NCI-H1436 (cell line): Measurements from ENCODE around the gene NUFIP1.
"Not testable (repeated sequence)": the region's sequence is repeated elsewhere in the genome, so short reads cannot be mapped to it uniquely, and the experiment has no call there.

Experiments
- DNase-seq: peaks from one replicate; lab custom pipeline; 2025; lab: John Stamatoyannopoulos, UW

NUFIP1 gene

GRCh38 chr13:44969551-44970484 is 19.5 kb downstream of the NUFIP1 start:
- no peak for DNase-seq

GRCh38 chr13:44968434-44968815 is 20.8 kb downstream of the NUFIP1 start:
- DNase-seq: no peak

- no peak for DNase-seq
These were observed 21.4 kb downstream of the NUFIP1 start for GRCh38 chr13:44967704-44968433.

GRCh38 chr13:44961997-44962396 is 27.3 kb downstream of the NUFIP1 start:
- no peak for DNase-seq

- no peak for DNase-seq
These were observed 33.9 kb downstream of the NUFIP1 start for GRCh38 chr13:44955406-44955805.

GRCh38 chr13:44954224-44954623 is 35.0 kb downstream of the NUFIP1 start:
- no peak for DNase-seq

GRCh38 chr13:44952671-44953070 is 36.6 kb downstream of the NUFIP1 start:
- no peak for DNase-seq

GRCh38 chr13:44951184-44951583 is 38.1 kb downstream of the NUFIP1 start:
- DNase-seq: no peak

GRCh38 chr13:44943411-44943810 is 45.9 kb downstream of the NUFIP1 start:
- not testable (repeated sequence) for DNase-seq

- no peak for DNase-seq
These were observed 50.4 kb downstream of the NUFIP1 start for GRCh38 chr13:44938854-44939253.

GRCh38 chr13:44936246-44936645 is 53.0 kb downstream of the NUFIP1 start:
- DNase-seq: no peak

GRCh38 chr13:44934724-44935123 is 54.5 kb downstream of the NUFIP1 start:
- no peak for DNase-seq

GRCh38 chr13:44932850-44933251 is 56.4 kb downstream of the NUFIP1 start:
- DNase-seq: no peak

- no peak for DNase-seq
These were observed 57.0 kb downstream of the NUFIP1 start for GRCh38 chr13:44932171-44932849.

GRCh38 chr13:44930963-44931623 is 58.2 kb downstream of the NUFIP1 start:
- DNase-seq: no peak

GRCh38 chr13:44930280-44930679 is 59.0 kb downstream of the NUFIP1 start:
- no peak for DNase-seq

GRCh38 chr13:44929692-44930091 is 59.6 kb downstream of the NUFIP1 start:
- no peak for DNase-seq

- no peak for DNase-seq
These were observed 61.3 kb downstream of the NUFIP1 start for GRCh38 chr13:44927968-44928367.

GRCh38 chr13:44921931-44922758 is 67.1 kb downstream of the NUFIP1 start:
- DNase-seq: no peak

- DNase-seq: no peak
These were observed 67.9 kb downstream of the NUFIP1 start for GRCh38 chr13:44921246-44921877.

- DNase-seq: no peak
These were observed 69.3 kb downstream of the NUFIP1 start for GRCh38 chr13:44920013-44920412.
